ENCODE measurements around the gene ERGIC3. TPM values are rescaled to one million over a fixed set of nuclear protein-coding genes. Genes with fewer than 3 reads are reported as not detected.

Gene ERGIC3
- 233 TPM for total RNA-seq

- peak; percentile 85 to 94 for DNase-seq (ENCODE audit: low spot score in 2 of 2)
- no peak for FAIRE-seq
These were observed at the start of gene ERGIC3 for GRCh38 chr20:35541783-35542662. ERGIC3 (plus strand) TSS chr20:35542078; CDS start chr20:35542098, 20 bp downstream.

GRCh38 chr20:35492352-35492751, 49.5 kb upstream of the ERGIC3 start:
- no peak for FAIRE-seq

GRCh38 chr20:35496481-35496880, 45.4 kb upstream of the ERGIC3 start:
- no peak for DNase-seq (ENCODE audit: low spot score in 2 of 2)
- no peak for FAIRE-seq

More at GRCh38 chr20:35492352-35492751, 49.5 kb upstream of the ERGIC3 start:
- no peak for DNase-seq (ENCODE audit: low spot score in 2 of 2)

- FAIRE-seq (no peak), DNase-seq (ENCODE audit: low spot score in 2 of 2) (no peak)
These were observed 44.6 kb upstream of the ERGIC3 start for GRCh38 chr20:35497320-35497719.

GRCh38 chr20:35497780-35498189, 44.1 kb upstream of the ERGIC3 start:
- FAIRE-seq (no peak), DNase-seq (ENCODE audit: low spot score in 2 of 2) (peak; percentile 22 to 48)

- FAIRE-seq, result no peak
- no peak for DNase-seq (ENCODE audit: low spot score in 2 of 2)
These were observed 42.6 kb upstream of the ERGIC3 start for GRCh38 chr20:35499271-35499670.

- DNase-seq (ENCODE audit: low spot score in 2 of 2) (no peak), FAIRE-seq (no peak)
These were observed 39.5 kb upstream of the ERGIC3 start for GRCh38 chr20:35502352-35502751.

- no peak for FAIRE-seq
- DNase-seq (ENCODE audit: low spot score in 2 of 2), result no peak
These were observed 38.6 kb upstream of the ERGIC3 start for GRCh38 chr20:35503281-35503680.

GRCh38 chr20:35503841-35504561, 37.9 kb upstream of the ERGIC3 start:
- DNase-seq (ENCODE audit: low spot score in 2 of 2) (no peak), FAIRE-seq (no peak)

GRCh38 chr20:35504751-35505150, 37.1 kb upstream of the ERGIC3 start:
- no peak for FAIRE-seq

GRCh38 chr20:35506179-35506578, 35.7 kb upstream of the ERGIC3 start:
- DNase-seq (ENCODE audit: low spot score in 2 of 2) (no peak), FAIRE-seq (no peak)

More at GRCh38 chr20:35504751-35505150, 37.1 kb upstream of the ERGIC3 start:
- no peak for DNase-seq (ENCODE audit: low spot score in 2 of 2)

GRCh38 chr20:35506872-35507638, 34.8 kb upstream of the ERGIC3 start:
- no peak for FAIRE-seq
- DNase-seq (ENCODE audit: low spot score in 2 of 2), result no peak

GRCh38 chr20:35508493-35509218, 33.2 kb upstream of the ERGIC3 start:
- DNase-seq (ENCODE audit: low spot score in 2 of 2) (no peak), FAIRE-seq (no peak)

- DNase-seq (ENCODE audit: low spot score in 2 of 2) (no peak), FAIRE-seq (no peak)
These were observed 30.7 kb upstream of the ERGIC3 start for GRCh38 chr20:35510951-35511735.

- DNase-seq (ENCODE audit: low spot score in 2 of 2), result peak; percentile 21 to 57
These were observed 30.0 kb upstream of the ERGIC3 start for GRCh38 chr20:35511814-35512420.

GRCh38 chr20:35514371-35514932, 27.4 kb upstream of the ERGIC3 start:
- FAIRE-seq (no peak), DNase-seq (ENCODE audit: low spot score in 2 of 2) (no peak)

More at GRCh38 chr20:35511814-35512420, 30.0 kb upstream of the ERGIC3 start:
- no peak for FAIRE-seq

GRCh38 chr20:35515341-35515740, 26.5 kb upstream of the ERGIC3 start:
- no peak for FAIRE-seq
- no peak for DNase-seq (ENCODE audit: low spot score in 2 of 2)

- FAIRE-seq, result no peak
- DNase-seq (ENCODE audit: low spot score in 2 of 2), result no peak
These were observed 25.8 kb upstream of the ERGIC3 start for GRCh38 chr20:35515949-35516645.

All from frontal cortex (tissue), 4 donors.